ENCODE measurements around the gene BARHL1.

The BARHL1 gene

GRCh38 chr9:132615774-132616173, 33.4 kb downstream of the BARHL1 start:
- DNase-seq (ENCODE audit: low read depth): no peak

GRCh38 chr9:132616725-132617124, 34.3 kb downstream of the BARHL1 start:
- no peak for DNase-seq (ENCODE audit: low read depth)

DNA sequence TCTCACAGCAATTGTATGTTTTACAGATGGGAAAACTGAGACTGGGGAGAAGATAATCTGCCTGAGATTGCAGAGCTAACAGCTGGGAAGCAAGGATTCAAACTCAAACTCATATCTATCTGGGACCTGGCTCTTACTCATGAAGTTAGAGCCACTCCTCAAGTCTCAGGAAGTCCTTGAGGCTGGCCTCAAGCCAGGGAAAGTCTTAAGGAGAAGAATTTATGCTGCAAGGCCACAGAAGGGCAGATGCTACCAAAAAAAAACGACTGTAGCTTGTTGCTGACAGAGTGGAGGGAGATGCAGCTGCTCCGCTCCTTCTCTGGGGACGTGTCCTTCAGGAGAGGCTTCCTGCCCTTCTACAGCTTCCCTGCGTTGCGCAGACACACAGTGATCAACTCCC, 39.8 kb downstream of the BARHL1 start:
- DNase-seq (ENCODE audit: low read depth): no peak

- DNase-seq (ENCODE audit: low read depth): no peak
Observed at GRCh38 chr9:132626285-132626684, 43.9 kb downstream of the BARHL1 start.

DNA sequence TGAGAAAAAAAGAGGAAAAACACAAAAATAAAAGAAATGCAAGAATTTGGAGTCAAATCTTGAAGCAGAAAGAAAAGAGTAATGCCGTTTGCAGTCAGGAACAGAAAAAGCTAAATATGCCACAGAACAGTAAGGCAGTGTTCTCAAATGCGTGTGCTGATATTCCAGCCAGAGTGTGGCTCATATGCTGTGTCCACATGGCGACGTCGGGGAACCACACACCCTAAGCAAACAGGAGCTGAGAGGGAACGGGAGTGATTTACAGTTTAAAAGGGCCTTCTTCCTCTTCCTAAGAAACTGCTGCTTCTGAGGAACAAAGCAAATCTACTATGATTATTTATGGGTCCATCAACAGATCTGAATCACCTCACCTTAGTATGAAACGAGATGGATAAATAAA, 44.7 kb downstream of the BARHL1 start:
- DNase-seq (ENCODE audit: low read depth): no peak

- no peak for DNase-seq (ENCODE audit: low read depth)
Observed at GRCh38 chr9:132627594-132627993, 45.2 kb downstream of the BARHL1 start.

DNA sequence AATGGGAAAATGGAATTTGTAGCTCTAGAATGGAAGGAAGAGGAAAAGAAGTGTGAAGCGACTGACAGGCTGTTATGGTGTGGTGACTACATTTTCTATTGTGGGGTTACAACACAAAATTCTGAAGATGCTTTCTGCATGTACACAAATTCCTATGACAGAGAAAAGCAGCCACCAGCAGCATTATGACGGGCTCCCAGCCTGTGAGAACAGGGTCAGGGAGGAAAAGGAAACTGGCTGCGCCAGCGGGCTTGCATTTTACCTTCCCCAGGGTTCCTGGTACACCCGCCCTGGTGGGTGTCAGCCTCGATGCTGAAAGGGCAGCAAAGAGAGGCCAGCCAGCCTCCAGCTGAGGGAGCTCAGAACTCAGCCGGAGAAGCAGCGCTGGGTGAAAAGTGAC, 46.3 kb downstream of the BARHL1 start:
- no peak for DNase-seq (ENCODE audit: low read depth)

- DNase-seq (ENCODE audit: low read depth): no peak
Observed at GRCh38 chr9:132630116-132630515, 47.7 kb downstream of the BARHL1 start.

DNA sequence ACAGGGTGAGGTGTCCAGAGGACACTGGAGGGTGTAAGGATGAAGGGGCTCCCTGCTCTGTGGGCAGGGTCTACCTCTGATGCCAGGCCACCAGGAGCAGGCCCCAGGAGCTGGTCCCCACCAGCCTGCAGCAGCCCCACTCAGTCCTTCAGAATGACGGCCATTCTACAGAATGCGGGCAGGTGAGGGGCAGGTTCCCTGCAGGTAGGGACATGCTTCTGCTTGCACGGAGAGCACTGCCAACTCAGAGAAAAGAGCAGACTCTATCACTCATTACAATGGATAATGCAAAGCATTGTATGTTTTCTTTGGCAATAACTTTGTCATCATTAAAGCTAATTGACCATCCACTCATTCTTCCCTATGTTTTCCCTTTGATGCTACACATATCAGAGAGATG, 48.4 kb downstream of the BARHL1 start:
- no peak for DNase-seq (ENCODE audit: low read depth)

- no peak for DNase-seq (ENCODE audit: low read depth)
Observed at GRCh38 chr9:132631280-132631679, 48.9 kb downstream of the BARHL1 start.

- DNase-seq (ENCODE audit: low read depth): no peak
Observed at GRCh38 chr9:132631685-132632084, 49.3 kb downstream of the BARHL1 start.

GRCh38 chr9:132632413-132633129, 50.2 kb downstream of the BARHL1 start:
- DNase-seq (ENCODE audit: low read depth): no peak

DNA sequence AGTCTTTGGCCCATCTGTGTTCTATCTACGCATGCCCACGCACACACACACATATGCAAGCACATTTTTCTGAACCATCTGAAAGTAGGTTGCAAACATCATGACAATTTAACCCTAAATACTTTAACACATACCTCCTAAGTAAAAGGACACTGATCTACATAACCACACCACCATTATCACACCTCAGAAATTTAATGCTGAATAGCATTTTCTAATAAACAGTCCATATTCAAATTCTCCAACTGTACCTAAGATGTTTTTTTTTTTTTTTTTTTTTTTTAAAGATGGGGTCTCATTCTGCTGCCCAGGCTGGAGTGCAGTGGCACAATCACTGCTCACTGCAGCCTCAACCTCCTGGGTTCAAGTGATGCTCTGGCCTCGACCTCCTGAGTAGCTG, 51.9 kb downstream of the BARHL1 start:
- no peak for DNase-seq (ENCODE audit: low read depth)

DNA sequence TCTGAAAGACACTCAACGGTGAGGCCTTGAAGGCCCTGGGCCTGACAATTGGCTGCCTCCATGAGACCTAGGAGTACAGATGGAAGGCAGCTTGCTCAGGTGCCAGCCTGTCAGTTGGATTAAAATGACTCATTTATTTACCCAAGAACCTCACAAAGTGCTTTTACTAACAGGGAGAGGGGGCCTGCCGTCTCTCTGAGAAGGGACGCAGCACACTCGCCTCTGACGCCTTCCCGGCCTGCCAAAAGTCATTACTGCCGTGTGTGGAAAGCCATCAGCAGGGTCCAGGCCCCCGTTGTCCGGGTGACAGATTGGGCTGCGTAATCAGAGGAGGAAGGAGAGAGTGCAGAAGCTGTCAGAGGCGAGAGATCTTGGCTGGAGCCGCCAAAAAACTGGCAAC, 54.9 kb downstream of the BARHL1 start:
- DNase-seq (ENCODE audit: low read depth): no peak

DNA sequence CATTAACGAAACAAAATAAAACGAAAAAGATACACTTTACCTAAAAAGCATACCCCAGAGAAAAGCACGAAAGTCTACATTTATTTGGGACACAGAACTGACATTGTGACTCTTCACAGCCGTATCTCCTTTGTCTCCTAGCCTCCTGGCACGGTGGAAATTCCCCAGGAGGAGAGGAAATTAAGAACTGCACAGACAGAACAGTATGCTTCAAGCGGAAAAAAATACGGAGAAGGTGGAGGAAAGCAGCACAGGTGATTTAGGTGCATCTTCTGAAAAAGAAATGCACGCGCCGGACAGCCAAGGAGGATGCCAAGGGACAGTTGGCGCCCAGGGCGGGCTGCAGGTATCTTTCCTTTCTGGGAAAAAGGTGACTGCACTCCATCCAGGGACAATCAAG, 55.4 kb downstream of the BARHL1 start:
- no peak for DNase-seq (ENCODE audit: low read depth)

GRCh38 chr9:132638240-132638639, 55.8 kb downstream of the BARHL1 start:
- DNase-seq (ENCODE audit: low read depth): no peak

GRCh38 chr9:132639322-132639721, 56.9 kb downstream of the BARHL1 start:
- no peak for DNase-seq (ENCODE audit: low read depth)
